Activated T-helper 2 cell treated with anti-CD3 and anti-CD28 coated beads, Interferon-gamma antibody, Interleukin-2, Interleukin-4, amounts not matched to agents 10 μg/mL and 5 μg/mL and 100 μg/mL, durations not matched to agents 14 hours and 24 hours and 36 hours (primary cell): ENCODE results near the gene PTPRG. TPM values are rescaled to one million over a fixed set of nuclear protein-coding genes. Genes with fewer than 3 reads are reported as not detected.

ENCODE experiments used
- DNase-seq: peaks from one replicate; pipeline ENCODE4 v3.0.0; 2021; ENCODE audit warnings: low spot score
- H3K27ac Mint-ChIP-seq: one replicate; pipeline ENCODE4 v1.8.0; 2021; ENCODE audit warnings: mixed read lengths
- H3K27me3 Mint-ChIP-seq: one replicate; pipeline ENCODE4 v1.8.0; 2021; ENCODE audit warnings: low read depth, mixed read lengths
- H3K36me3 Mint-ChIP-seq: one replicate; pipeline ENCODE4 v1.8.0; 2021; ENCODE audit warnings: low read depth, mixed read lengths
- H3K4me1 Mint-ChIP-seq: one replicate; pipeline ENCODE4 v1.8.0; 2021; ENCODE audit warnings: low read depth, mixed read lengths
- H3K4me3 Mint-ChIP-seq: one replicate; pipeline ENCODE4 v1.8.0; 2021; ENCODE audit warnings: low read depth, mild to moderate bottlenecking, moderate library complexity, mixed read lengths
- H3K9me3 Mint-ChIP-seq: one replicate; pipeline ENCODE4 v1.8.0; 2021; ENCODE audit warnings: mixed read lengths
- intact Hi-C: fragments of 100-400 bp; cut with micrococcal nuclease; formaldehyde crosslinking; loops from one replicate; pipeline ENCODE4 v1.15.1; 2023
- total RNA-seq: library from RNA; stranded (reverse); gene quantifications from 2 replicates; pipeline ENCODE4 v1.2.3, GENCODE V29; 2022

Gene PTPRG
- total RNA-seq, 1 donor from 2014 or later = 5.1 TPM

DNA sequence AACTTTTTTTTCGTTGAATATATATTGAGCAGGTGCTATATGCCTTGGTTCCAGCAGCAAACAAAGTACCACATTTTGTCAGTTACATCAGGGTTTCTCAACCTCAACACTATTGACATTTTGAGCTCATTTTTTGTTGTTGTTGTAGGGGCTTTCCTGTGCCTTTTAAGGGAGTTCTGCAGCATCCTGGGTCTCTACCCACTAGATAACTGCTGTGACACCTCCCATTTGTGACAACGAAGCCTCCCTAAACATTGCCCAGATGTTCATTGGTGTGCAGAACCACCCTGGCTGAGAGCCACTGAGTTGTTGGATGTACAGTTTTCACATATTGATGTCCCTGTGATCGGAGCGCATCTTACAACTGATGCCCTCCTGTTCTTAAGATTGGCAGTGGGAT is 382.6 kb downstream of the PTPRG start:
- intact Hi-C loops = no loop called here
- Mint-ChIP-seq H3K27me3 (no peaks in the 10 kb centered on the region), H3K27ac (no peak overlapping the region), H3K4me3 (no peak overlapping the region), H3K4me1 (no peaks in the 10 kb centered on the region), H3K36me3 (no peaks in the 10 kb centered on the region), H3K9me3 (no peaks in the 10 kb centered on the region)
- no peak for DNase-seq

GRCh38 chr3:61944726-61945125 is 383.4 kb downstream of the PTPRG start:
- H3K4me3 Mint-ChIP-seq = no peak overlapping the region
- no peak for DNase-seq
- H3K9me3 Mint-ChIP-seq = no peaks in the 10 kb centered on the region
- H3K27me3 Mint-ChIP-seq = no peaks in the 10 kb centered on the region
- no peaks in the 10 kb centered on the region for H3K36me3 Mint-ChIP-seq
- H3K4me1 Mint-ChIP-seq = no peaks in the 10 kb centered on the region
- intact Hi-C loops = no loop called here
- H3K27ac Mint-ChIP-seq = no peak overlapping the region

GRCh38 chr3:61945657-61946056 is 384.3 kb downstream of the PTPRG start:
- Mint-ChIP-seq H3K9me3 (no peaks in the 10 kb centered on the region), H3K4me1 (no peaks in the 10 kb centered on the region), H3K4me3 (no peak overlapping the region), H3K27ac (no peak overlapping the region), H3K36me3 (no peaks in the 10 kb centered on the region), H3K27me3 (no peaks in the 10 kb centered on the region)
- intact Hi-C loops = no loop called here
- no peak for DNase-seq

GRCh38 chr3:61946570-61947324 is 385.4 kb downstream of the PTPRG start:
- no peaks in the 10 kb centered on the region for H3K9me3 Mint-ChIP-seq
- H3K4me3 Mint-ChIP-seq = no peak overlapping the region
- H3K27me3 Mint-ChIP-seq = no peaks in the 10 kb centered on the region
- no peak for DNase-seq
- H3K27ac Mint-ChIP-seq = no peak overlapping the region
- H3K4me1 Mint-ChIP-seq = no peaks in the 10 kb centered on the region
- H3K36me3 Mint-ChIP-seq = no peaks in the 10 kb centered on the region
- intact Hi-C loops = no loop called here

DNA sequence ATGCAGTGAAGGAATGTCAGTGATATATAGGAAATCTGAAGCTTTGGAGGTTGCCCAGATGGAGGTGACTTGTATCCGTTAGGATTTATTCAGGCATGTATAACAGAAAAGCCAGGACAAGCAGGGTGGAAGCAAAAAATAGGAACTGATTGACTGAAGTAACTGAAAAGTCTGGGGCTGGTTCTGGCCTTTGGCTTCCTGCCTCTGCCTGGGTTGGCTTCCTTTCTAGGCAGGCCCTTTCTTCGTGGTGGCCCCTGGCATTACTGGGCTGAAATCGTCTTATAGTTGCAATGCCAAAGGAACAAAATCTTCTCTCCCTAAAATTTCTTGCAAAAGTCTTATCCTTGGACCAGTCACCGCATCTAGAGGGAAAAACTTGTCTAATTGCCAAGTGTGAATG is 386.1 kb downstream of the PTPRG start:
- H3K27ac Mint-ChIP-seq = no peak overlapping the region
- intact Hi-C loops = no loop called here
- H3K4me1 Mint-ChIP-seq = no peaks in the 10 kb centered on the region
- no peak overlapping the region for H3K4me3 Mint-ChIP-seq
- no peak for DNase-seq
- no peaks in the 10 kb centered on the region for H3K9me3 Mint-ChIP-seq
- H3K27me3 Mint-ChIP-seq = no peaks in the 10 kb centered on the region
- no peaks in the 10 kb centered on the region for H3K36me3 Mint-ChIP-seq

GRCh38 chr3:61948699-61949305 is 387.4 kb downstream of the PTPRG start:
- Mint-ChIP-seq H3K27me3 (no peaks in the 10 kb centered on the region), H3K4me3 (no peak overlapping the region), H3K4me1 (no peaks in the 10 kb centered on the region), H3K27ac (no peak overlapping the region), H3K36me3 (no peaks in the 10 kb centered on the region), H3K9me3 (no peaks in the 10 kb centered on the region)
- intact Hi-C loops = no loop called here
- no peak for DNase-seq

DNA sequence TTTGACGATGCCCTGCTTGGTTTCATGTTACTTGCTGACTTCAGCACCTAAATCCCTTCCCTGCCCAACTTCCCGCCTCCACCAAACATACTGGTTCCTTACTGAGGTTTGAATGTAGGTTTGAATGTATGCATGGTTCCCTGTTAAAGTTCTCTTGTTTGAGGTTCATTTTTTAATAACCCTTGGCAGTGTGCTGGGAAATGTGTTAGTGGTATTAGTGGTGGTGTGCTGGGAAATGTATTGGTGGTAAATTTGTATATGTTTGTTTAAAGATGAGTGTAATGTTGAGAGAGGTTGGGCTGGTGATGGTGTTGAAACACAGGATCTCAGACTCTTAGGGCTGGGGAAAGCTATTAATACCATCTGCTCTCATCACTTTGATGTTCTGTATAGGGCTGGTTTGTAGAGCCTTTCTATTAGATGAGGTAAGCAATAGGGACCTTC is 392.7 kb downstream of the PTPRG start:
- intact Hi-C loops = no loop called here
- no peak overlapping the region for H3K4me3 Mint-ChIP-seq
- no peaks in the 10 kb centered on the region for H3K27me3 Mint-ChIP-seq
- H3K9me3 Mint-ChIP-seq = no peaks in the 10 kb centered on the region
- no peak overlapping the region for H3K27ac Mint-ChIP-seq
- H3K4me1 Mint-ChIP-seq = no peaks in the 10 kb centered on the region
- DNase-seq = no peak
- H3K36me3 Mint-ChIP-seq = no peaks in the 10 kb centered on the region

DNA sequence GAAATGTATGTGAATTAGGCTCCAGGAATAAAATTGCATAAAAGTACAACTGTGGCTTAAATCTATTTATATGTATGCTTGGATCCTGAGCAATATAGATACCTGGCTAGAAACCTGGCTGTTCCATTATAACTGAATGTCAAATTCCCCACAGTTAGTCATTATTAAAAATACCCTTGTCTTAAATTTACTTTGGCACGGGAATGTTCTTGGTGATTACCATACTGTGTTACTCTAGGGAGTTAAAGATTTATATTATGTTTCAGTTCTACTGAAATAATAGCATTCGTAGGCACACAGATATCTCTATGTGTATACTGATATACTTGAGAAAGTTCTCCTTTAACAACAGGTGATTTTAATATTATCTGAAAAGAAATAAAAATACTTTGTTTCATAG is 394.1 kb downstream of the PTPRG start:
- Mint-ChIP-seq H3K4me3 (no peak overlapping the region), H3K27me3 (no peaks in the 10 kb centered on the region), H3K36me3 (no peaks in the 10 kb centered on the region), H3K9me3 (no peaks in the 10 kb centered on the region), H3K27ac (no peak overlapping the region), H3K4me1 (no peaks in the 10 kb centered on the region)
- no peak for DNase-seq
- intact Hi-C loops = no loop called here

- no peak overlapping the region for H3K4me3 Mint-ChIP-seq
- no peaks in the 10 kb centered on the region for H3K9me3 Mint-ChIP-seq
- H3K4me1 Mint-ChIP-seq = no peaks in the 10 kb centered on the region
- H3K27ac Mint-ChIP-seq = no peak overlapping the region
- no peak for DNase-seq
- no peaks in the 10 kb centered on the region for H3K36me3 Mint-ChIP-seq
- H3K27me3 Mint-ChIP-seq = no peaks in the 10 kb centered on the region
- intact Hi-C loops = no loop called here
Measured at GRCh38 chr3:61956236-61956635, 394.9 kb downstream of the PTPRG start.

DNA sequence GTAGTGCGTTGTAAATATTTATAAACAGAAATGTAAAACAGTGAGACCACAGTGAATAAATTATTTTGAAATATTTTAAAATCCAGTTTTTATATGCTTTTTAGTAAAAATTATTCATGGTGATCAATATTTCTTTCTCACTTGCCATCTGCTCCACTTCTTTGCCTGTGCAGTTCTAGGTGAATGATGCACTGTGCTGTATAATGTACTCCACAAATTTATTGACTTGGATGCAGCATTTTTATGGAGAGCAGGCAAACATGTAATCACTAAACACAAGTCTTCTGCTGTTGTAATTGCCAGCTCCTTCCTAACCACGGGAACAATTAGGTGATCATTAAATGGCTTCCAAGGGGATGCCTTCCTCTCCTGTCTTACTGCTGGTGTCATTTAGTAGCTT is 395.9 kb downstream of the PTPRG start:
- H3K9me3 Mint-ChIP-seq = no peaks in the 10 kb centered on the region
- no peak overlapping the region for H3K27ac Mint-ChIP-seq
- no peaks in the 10 kb centered on the region for H3K36me3 Mint-ChIP-seq
- intact Hi-C loops = no loop called here
- H3K27me3 Mint-ChIP-seq = no peaks in the 10 kb centered on the region
- no peaks in the 10 kb centered on the region for H3K4me1 Mint-ChIP-seq
- no peak for DNase-seq
- no peak overlapping the region for H3K4me3 Mint-ChIP-seq

- H3K27ac Mint-ChIP-seq = no peak overlapping the region
- H3K27me3 Mint-ChIP-seq = no peaks in the 10 kb centered on the region
- no peaks in the 10 kb centered on the region for H3K36me3 Mint-ChIP-seq
- no peak for DNase-seq
- no peak overlapping the region for H3K4me3 Mint-ChIP-seq
- H3K9me3 Mint-ChIP-seq = no peaks in the 10 kb centered on the region
- intact Hi-C loops = no loop called here
- no peaks in the 10 kb centered on the region for H3K4me1 Mint-ChIP-seq
Measured at GRCh38 chr3:61960976-61961375, 399.6 kb downstream of the PTPRG start.

DNA sequence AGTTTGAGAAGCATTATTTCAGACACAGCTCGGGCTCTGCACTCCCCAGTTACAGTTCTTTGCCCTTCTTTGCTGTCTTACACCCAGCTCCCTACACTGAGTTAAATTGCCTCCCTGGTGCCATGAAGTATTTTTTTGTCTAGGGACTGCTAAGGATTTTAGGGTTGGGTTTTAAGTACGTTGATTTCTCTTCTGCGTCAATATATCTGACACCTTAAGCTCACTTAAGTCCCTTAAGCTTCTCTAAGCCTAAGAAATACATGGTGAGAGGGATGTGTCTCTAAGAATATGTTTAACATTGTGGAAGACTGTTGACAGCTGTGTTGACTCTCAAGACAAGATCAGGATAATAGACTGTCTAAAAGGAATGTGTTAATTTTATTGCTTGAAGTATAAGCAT is 400.5 kb downstream of the PTPRG start:
- DNase-seq = no peak
- intact Hi-C loops = no loop called here
- Mint-ChIP-seq H3K27ac (no peak overlapping the region), H3K9me3 (no peaks in the 10 kb centered on the region), H3K36me3 (no peaks in the 10 kb centered on the region), H3K4me1 (no peaks in the 10 kb centered on the region), H3K4me3 (no peak overlapping the region), H3K27me3 (no peaks in the 10 kb centered on the region)

- DNase-seq = no peak
- Mint-ChIP-seq H3K36me3 (no peaks in the 10 kb centered on the region), H3K27ac (no peak overlapping the region), H3K4me3 (no peak overlapping the region), H3K9me3 (no peaks in the 10 kb centered on the region), H3K27me3 (no peaks in the 10 kb centered on the region), H3K4me1 (no peaks in the 10 kb centered on the region)
- intact Hi-C loops = no loop called here
Measured at GRCh38 chr3:61964566-61964965, 403.2 kb downstream of the PTPRG start.
